Right forelimb (tissue), 1 donor: ENCODE data around the gene ITGA1.
"Not testable (repeated sequence)": the region's sequence is repeated elsewhere in the genome, so short reads cannot be mapped to it uniquely, and the experiment has no call there.

Experiments
- DNase-seq: peaks from one replicate; pipeline ENCODE4 v3.0.0-alpha.2; 2018

ITGA1 gene

GRCh38 chr5:52837591-52838001 is 49.9 kb downstream of the ITGA1 start:
- DNase-seq, result no peak

- DNase-seq, result no peak
Observed at GRCh38 chr5:52838326-52839015, 50.8 kb downstream of the ITGA1 start.

- DNase-seq, result no peak
Observed at GRCh38 chr5:52839285-52839684, 51.6 kb downstream of the ITGA1 start.

GRCh38 chr5:52840277-52841050 is 52.7 kb downstream of the ITGA1 start:
- DNase-seq, result no peak

GRCh38 chr5:52841114-52841513 is 53.4 kb downstream of the ITGA1 start:
- no peak for DNase-seq

- DNase-seq, result no peak
Observed at GRCh38 chr5:52842111-52842510, 54.4 kb downstream of the ITGA1 start.

- DNase-seq, result no peak
Observed at GRCh38 chr5:52844885-52845284, 57.2 kb downstream of the ITGA1 start.

GRCh38 chr5:52846182-52846842 is 58.6 kb downstream of the ITGA1 start:
- no peak for DNase-seq

GRCh38 chr5:52848688-52849087 is 61.0 kb downstream of the ITGA1 start:
- DNase-seq, result not testable (repeated sequence)

- no peak for DNase-seq
Observed at GRCh38 chr5:52849544-52849943, 61.8 kb downstream of the ITGA1 start.

GRCh38 chr5:52853650-52854049 is 65.9 kb downstream of the ITGA1 start:
- no peak for DNase-seq

- DNase-seq, result no peak
Observed at GRCh38 chr5:52854301-52854700, 66.6 kb downstream of the ITGA1 start.

GRCh38 chr5:52854949-52855348 is 67.2 kb downstream of the ITGA1 start:
- DNase-seq, result no peak

- DNase-seq, result no peak
Observed at GRCh38 chr5:52856564-52856963, 68.8 kb downstream of the ITGA1 start.

GRCh38 chr5:52859628-52860027 is 71.9 kb downstream of the ITGA1 start:
- DNase-seq, result no peak

GRCh38 chr5:52861368-52861767 is 73.7 kb downstream of the ITGA1 start:
- DNase-seq, result no peak

GRCh38 chr5:52863715-52864290 is 76.1 kb downstream of the ITGA1 start:
- DNase-seq, result no peak

GRCh38 chr5:52864371-52864770 is 76.7 kb downstream of the ITGA1 start:
- DNase-seq, result no peak

- no peak for DNase-seq
Observed at GRCh38 chr5:52864884-52865283, 77.2 kb downstream of the ITGA1 start.

GRCh38 chr5:52865991-52866390 is 78.3 kb downstream of the ITGA1 start:
- DNase-seq, result not testable (repeated sequence)

GRCh38 chr5:52867809-52868208 is 80.1 kb downstream of the ITGA1 start:
- no peak for DNase-seq

GRCh38 chr5:52868417-52868816 is 80.7 kb downstream of the ITGA1 start:
- no peak for DNase-seq

- no peak for DNase-seq
Observed at GRCh38 chr5:52869391-52869790, 81.7 kb downstream of the ITGA1 start.

GRCh38 chr5:52870448-52870847 is 82.7 kb downstream of the ITGA1 start:
- DNase-seq, result no peak
